ENCODE measurements around the gene BRD2.

The BRD2 gene

DNA sequence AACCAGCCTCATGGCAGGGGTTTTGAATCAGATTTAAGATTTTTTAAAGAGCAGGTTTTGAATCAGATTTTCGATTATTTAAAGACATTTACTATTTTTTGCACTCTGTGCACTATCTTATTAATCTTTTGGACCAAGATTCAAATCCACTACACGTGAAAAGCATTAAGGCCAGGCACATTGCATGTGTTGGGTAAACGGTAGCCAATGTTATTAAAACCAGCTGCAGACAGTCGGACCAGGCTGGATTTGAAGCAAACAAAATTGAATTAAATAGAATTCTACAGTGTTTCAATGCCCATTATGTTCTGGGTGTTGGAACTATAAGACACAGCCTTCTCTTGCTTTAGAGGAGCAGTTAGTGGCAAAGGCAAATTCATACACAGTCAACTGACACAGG lies 33.3 kb downstream of the BRD2 start:
- no peak for DNase-seq

DNA sequence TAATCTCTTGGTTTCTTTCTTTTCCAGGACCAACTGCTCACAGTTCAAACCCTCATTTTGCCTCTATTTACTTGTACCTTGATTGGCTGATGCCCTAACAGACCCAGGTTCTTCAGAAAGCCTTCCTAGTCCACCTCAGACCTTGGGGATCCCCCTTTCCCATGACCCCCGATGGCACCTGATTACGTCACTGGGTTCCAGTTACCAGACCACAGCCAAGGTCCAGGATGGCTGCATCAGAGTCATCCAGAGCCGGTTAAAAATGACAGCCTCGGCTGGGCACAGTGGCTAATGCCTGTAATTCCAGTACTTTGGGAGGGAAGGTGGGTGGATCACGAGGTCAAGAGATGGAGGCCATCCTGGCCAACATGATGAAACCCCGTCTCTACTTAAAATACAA lies 36.5 kb downstream of the BRD2 start:
- DNase-seq, result no peak

DNA sequence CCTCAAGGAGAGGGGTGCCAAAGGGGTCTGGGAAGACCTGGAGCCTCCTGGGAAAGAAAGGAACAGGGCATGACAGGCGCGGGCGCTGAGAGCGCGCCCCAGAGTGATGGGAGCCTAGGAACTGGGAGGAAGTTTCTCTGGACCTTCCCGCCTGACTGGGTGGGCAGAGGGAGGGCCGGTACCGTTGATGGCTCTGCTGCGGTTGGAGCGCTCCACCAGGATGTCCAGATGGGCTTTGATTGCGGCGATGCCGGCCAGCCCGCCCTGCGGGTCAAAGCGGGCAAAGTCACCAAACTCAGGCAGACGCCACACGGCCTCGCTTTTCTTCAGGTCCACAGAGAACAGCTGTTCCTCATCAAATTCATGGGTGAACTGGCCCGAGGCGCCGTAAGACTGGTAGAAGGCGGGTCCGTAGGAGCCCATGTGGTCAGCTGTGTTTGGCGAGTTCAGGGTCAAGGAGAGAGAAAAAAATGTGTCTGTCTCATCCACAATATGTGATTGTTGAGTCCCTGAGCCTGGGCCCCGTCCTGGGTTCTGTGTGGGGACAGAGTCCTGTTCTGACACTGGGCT lies 39.5 kb downstream of the BRD2 start:
- DNase-seq, result no peak

DNA sequence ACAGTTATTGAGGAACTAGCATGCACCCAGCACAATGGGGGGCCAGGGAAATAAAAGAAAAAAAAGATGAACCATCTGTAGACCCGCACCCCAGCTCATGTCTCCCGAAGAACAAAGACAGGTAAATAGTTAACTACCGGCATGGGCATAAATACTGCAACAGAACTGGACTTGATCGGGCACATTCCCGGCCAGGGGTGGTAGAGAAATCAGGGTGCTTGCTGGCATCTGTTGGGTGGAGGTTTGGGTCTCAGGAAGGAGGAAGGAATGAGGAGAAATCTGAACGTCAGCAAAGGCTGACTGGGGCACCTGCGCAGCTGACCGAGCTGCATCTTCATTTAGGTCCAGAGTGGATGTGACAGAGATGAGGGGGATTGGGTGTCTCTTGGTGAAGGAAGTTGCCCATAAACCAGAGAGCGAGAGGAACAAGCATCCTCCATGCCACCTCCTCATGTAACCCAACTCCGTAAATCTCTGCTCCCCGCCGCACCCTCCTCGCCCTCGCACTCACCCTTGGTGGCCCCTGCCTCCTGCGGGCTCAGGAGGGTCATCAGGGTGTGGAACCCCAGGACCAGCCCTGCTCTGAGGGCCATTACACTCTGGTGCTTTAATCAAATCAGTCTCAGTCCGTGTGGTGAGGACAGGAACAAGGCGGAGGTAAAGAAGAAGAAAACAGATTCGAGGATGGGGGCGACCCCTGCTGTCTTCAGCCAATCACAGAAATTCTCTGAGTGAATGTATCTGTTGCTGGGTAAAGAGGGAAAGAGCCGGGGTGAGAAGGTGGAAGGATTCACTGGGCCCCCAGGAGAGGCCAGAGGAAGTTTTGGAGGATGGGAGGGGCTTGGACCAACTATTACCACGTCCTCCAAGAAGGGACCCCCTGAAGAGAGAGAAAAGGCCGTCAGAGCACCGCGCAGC lies 40.8 kb downstream of the BRD2 start, which contains the start of gene HLA-DOA:
Gene HLA-DOA (minus strand): TSS at position 648 of the 918 bp plus-strand sequence.
- no peak for DNase-seq

DNA sequence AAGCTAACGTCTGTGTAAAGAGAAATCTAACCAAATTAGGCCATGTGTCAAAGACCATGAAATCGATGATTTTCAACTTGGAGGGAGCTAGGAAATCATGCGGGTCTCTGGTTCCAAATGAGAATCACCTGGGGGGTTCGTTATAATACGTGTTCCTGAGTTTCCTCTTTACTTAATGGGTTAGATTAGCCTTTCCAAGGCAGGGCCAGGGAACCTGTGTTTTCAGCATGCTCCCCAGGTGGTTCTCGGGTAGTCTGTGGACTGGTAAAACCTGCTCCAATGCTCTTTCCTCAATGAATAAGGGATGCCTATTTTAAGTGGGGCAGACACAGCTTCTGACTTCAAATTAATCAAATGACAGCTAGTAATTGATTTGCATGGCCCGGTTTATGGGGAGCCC lies 42.0 kb downstream of the BRD2 start:
- no peak for DNase-seq

DNA sequence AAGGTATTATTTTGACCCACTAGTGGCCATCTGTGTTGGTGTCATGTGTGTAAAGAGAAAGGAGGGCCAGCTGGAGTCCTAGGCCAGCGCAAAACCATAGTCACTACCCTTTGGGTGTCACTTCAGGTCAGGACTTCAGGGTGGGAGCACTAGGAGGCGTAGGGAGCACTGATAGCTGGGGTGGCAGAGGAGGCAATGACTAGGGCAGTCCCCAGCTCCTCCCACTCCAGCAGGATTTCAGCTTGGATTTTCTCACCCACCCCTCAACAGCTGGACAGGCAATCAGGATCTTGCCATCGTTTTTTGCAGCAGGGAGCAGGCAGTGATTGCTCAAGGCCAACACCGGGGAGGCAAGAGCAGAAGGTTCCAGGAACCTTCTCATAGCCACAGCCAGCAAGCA lies 45.2 kb downstream of the BRD2 start:
- no peak for DNase-seq

DNA sequence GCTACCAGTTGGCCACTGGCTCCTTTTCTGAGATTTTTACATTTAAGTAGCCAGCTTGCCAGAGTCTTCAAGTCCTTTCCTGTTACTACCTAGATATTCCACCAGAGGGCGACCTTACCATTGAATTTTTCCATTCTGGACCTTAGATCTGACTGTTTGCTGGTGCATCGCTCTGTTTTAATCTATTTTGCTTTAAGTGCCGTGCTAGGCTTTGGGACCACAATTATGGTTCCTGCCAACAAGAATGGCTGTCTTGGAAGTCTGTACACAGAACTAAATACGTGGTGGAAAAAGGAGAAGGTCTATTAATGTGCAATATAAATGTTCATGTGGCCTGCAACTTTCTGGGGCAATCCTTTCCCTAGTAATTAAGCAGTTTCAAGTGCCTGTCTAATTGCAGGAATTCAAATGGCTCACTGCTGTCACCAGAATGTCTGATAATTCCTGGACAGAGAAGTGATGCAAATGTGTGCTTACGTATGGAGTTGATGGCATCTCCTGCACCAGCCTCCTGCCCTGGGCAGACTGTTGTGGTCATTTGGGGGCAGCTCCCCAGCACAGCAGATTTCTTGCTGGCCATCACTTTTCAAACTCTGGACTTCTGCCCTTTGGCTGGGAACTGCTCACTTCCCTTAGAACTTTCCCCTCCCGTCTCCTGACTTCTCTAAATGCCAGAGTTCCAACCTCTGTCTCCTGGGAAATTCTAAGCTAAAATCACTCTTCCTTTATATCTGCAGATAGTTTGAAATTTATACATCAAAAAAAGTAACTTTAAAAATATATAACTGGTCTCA lies 46.6 kb downstream of the BRD2 start:
- DNase-seq, result no peak

DNA sequence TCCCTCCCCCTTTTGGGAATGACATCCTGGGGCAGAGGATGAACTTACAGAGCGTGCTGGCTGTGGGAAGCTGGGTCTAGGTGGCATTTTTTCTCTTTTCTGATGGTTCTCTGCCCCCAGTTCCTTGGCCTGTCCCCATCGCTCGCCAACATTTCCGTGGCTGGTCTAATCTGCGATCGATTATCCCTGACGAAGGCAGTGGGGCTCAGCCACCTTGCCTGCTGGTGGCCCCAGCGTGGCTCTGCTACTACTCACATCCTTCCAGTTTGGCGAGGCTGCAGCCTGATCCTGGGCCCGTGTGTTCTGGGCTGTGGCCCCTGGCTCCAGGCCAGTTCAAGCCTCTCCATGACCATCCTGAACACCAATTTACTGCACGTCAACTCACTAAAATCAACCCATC lies 47.4 kb downstream of the BRD2 start:
- DNase-seq, result no peak

DNA sequence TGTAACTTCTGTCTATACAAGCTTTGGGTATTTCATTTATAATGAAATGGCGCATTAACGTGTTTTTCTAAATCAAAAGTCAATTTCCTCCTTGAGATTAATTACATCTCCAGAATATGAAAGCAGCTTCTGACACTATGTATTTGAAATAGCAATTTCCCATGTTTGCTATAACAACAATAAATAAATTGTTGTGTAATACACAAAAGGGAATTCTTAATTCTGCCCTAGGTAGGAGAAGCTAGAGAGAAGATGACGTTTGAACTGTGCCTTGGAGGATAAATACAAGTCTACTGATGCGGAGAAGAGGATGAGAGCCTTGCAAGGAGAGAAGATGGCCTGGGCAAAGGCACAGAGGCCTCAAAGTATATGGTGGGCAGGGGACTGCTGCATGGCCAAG lies 48.6 kb downstream of the BRD2 start:
- no peak for DNase-seq

DNA sequence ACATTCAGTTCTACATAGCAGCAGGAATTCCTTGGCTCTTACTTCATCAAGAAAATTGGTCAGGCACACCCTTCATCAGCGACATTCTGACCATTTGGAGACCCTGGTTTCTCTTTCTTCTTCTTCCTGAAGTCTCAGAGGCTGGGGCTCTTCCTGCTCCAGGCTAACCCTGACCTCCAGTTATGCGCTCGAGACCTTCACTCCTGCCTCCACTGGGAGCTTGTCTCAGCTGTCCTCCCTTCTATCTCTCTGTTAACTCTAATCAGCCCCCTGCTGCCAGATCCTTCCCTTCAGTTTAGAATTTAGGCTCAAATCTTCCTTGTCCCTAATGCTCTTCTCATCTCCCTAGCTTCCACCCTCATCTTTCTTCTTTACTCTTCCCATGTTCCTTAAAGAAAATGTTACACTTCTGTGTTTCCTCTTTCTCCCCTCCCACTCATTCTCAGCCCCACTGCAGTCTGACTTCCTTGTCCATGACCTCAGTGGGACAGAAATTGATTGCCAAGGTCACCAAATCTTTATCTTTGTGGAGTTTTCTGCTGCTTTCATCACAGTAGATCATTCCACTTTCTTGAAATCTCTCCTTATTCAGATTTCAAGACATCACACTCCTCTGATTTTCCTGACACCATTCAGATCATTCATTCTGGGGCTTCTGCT lies 49.4 kb downstream of the BRD2 start:
- no peak for DNase-seq

DNA sequence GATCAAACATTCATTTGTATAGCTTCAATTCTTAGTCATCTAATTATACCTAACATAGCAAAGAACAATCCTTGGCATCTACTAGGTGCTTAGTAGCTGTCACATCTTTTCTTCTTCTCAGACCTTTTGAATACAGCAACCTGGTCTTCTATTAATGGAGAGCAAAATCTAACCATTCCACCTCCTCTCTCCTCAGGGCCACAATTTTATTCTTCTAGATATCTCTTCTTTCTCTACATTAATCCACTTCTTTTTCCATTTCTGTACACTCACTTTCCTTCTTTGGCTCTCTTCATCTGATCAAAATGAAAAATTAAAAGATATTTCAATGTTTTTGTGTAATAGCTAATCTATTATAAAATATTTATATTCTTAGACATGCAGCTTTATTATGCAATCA lies 50.0 kb downstream of the BRD2 start:
- DNase-seq, result no peak

DNA sequence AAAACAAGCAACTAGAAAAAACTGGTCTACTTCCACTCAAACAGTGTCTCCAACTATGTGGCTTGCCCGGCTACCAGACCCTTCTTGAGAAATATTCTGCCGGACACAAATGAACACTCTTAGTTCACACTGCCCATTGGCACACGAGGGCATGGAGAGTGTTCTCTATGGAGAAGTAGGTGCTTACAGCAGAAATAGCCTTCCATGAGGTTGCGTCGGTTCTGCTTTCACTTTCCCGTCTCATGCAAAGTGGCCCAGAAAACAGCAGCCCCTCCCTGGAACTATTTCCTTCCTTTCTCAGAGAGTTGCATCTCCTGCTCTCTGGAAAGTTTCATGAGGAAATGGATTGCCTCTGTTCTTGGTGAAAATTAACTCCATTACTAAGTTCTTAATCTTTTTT lies 50.5 kb downstream of the BRD2 start:
- no peak for DNase-seq

DNA sequence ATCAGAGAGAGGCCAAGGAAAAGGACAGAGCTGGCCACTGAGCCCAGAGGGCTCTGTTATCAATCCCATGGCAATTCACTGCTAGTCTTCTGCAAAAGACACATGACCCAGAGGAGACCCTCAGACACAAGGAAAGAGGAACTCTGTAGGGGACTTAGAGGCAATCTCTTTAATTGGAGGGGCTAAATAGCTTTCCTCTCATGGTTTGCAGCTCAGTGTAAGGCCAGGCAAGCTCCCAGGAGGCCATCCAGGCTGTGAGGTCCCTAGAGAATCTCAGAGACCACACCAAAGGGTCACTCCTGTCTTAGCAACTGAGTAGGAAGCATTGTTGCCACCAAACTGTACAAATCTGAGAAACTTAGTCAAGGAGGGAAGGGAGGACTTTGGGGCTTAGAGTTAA lies 51.0 kb downstream of the BRD2 start:
- DNase-seq, result no peak

DNA sequence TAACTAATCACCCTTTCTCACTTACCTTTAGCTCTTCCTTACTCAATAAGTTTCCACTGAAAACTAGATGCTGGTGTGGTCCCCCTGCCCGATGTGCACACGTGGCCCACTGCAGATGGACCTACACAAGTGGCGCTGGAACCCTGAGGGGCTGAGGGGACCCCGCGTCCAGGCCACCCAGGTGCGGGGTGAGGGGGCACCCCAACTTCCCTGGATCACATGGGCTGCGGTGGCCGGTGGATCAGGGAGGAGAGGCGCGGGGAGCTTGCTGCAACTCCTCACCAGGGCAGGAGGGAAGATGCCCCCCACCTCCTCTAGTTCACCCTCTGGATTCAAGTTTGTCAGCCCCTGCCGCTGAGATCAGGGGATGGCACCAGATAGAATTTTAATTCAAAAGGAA lies 53.5 kb downstream of the BRD2 start:
- DNase-seq, result no peak

DNA sequence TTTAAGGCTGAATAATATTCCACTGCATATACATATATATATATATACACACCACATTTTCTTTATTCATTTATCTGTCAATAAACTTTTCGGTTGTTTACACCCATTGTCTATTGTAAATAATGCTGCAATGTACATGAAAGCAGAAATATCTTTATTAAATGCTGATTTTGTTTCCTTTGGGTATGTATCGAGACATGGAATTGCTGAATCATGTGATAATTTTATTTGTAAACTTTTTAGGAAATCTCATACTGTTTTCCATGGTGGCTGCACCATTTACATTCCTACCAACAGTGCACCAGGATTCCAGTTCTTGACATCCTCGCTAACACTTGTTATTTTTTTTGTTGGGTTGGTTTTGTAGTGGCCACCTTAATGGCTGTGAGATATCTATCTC lies 55.1 kb downstream of the BRD2 start:
- no peak for DNase-seq

DNA sequence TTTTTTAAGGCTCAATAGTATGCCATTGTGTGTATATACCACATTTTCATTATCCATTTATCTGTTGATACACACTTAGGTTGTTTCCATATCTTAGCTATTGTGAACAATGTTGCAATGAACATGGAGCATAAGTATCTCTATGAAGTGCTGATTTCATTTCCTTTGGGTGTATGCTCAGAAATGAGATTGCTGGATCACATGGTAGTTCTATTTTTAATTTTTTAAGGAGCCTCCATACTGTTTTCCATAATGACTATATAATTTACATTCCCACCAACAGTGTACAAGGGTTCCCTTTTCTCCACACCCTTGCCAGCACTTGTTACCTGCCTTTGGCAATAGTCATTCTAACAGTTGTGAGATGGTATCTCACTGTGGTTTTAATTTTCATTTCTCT lies 56.1 kb downstream of the BRD2 start:
- DNase-seq, result no peak

DNA sequence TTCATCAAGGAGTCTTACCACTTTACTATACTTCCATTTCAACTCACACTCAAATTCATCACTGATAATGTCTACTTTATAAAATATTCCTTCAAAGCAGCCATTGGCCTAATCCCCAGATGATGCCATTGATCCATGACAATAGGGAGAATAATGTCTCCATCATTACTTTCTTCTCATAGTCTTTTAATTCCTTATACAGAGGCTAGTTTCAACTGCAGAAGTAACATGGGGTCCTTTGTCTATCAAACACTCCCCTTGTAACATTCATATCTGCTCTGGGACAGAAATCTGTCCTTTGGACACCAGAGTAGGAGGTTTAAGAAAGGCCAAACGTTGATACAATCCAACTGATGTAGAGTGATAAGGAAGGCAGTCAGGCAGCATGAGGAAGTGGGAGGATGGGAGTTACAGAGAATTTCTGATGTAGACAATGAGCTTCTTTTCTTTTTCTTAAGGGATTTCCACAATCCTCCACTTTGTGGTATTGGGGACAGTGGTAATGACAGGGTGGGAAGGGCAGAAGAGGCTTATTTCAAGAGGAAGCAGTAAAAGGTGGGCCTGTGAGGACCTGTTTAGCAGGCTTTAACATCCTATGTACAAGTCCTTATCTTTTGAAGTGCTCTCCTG lies 59.9 kb downstream of the BRD2 start:
- DNase-seq, result no peak

DNA sequence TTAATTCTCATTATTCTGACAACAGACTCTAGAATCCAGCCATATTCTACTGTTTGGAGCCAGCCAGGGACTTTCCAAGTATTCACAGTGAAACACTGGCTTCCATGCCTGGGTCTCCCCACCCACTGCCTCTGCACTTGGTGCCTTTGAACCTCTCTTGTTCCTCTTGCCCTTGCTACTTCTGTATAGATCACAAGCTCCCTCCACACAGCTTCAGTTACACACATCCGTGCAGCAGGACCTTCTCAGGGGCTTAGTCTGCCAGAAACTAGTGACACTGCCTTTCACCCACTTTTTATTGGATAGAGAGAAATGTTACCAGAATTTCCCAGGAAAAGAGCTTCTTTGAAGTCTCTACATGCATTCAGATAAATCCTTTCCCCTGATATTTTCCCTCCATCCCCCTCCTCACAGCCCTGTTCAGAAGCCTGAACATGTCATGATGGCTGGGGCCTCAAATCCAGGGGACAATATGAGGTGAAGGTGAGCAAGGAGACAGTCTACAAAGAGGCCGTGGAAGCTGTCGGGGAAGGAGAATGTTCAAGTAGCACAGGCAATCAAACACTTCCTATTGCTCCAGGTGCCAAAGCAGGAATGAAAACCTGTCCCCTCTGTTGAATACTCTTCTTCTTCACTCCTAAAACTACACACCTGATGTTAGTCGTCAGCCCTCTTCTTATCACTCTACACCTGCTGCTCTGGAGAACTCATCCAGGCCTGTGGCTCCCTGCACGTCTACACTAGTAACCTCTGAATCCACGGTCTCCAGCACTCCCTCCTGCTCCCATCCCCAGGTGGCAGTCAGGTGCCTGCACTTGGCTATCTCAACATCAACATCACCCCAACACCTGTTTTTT lies 61.2 kb downstream of the BRD2 start:
- peak; percentile 37 for DNase-seq

DNA sequence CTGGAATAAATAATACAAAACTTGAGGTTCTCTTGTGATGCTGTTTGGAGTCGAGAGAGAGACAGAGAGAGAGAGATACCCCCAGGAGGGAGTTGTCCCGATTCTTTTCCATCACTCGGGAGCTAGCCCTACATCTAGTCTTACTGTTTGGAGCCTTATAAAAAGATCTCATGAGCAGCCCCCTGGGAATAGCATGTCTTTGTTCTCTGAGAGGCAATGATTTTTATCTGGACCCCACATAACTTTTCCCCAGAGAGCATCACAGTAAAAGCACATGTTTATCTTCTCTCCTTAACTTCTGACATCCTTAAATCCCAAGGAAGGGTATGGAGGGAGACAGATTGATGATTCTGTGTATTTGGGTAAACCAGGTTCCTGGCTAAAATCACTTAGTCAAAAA lies 61.9 kb downstream of the BRD2 start:
- DNase-seq, result no peak
